GM12873 (cell line): ENCODE measurements around the gene ITCH.

Experiments used
- TF ChIP-seq, protein P1 (sequence below): IDR thresholded peaks from 2 replicates; pipeline ENCODE4 v1.5.1; 2012; ENCODE audit warnings: low read depth, mild to moderate bottlenecking, moderate library complexity, low read length, control low read depth; ENCODE audit not compliant: insufficient read depth; ENCODE audit errors: missing control alignments

The ITCH gene

DNA sequence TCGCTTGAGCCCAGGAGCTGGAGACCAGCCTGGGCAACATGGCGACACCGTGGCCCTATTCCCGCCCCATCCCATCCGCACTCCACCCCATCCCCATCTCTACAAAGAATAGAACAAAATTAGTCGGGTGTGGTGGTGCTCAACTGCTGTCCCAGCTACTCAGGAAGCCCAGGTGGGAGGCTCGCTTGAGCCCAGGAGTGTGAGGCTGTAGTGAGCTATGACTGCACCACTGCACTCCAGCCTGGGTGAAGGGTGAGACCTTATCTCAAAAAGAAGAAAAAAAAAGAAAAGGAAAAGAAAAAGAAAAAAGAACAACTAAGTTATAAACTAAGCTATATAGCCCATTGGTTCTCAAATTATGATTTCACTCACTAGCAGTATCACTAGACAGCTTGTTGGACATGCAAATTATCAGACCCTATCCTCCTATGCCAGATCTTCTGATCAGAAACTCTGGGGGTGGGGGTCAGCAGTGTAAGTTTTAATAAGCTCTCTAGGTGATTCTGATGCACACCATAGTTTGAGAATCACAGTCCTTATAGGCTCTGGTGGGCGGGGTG, 491 bp upstream of the ITCH start:
- TF ChIP-seq, protein P1, sequence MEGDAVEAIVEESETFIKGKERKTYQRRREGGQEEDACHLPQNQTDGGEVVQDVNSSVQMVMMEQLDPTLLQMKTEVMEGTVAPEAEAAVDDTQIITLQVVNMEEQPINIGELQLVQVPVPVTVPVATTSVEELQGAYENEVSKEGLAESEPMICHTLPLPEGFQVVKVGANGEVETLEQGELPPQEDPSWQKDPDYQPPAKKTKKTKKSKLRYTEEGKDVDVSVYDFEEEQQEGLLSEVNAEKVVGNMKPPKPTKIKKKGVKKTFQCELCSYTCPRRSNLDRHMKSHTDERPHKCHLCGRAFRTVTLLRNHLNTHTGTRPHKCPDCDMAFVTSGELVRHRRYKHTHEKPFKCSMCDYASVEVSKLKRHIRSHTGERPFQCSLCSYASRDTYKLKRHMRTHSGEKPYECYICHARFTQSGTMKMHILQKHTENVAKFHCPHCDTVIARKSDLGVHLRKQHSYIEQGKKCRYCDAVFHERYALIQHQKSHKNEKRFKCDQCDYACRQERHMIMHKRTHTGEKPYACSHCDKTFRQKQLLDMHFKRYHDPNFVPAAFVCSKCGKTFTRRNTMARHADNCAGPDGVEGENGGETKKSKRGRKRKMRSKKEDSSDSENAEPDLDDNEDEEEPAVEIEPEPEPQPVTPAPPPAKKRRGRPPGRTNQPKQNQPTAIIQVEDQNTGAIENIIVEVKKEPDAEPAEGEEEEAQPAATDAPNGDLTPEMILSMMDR = no peak

DNA sequence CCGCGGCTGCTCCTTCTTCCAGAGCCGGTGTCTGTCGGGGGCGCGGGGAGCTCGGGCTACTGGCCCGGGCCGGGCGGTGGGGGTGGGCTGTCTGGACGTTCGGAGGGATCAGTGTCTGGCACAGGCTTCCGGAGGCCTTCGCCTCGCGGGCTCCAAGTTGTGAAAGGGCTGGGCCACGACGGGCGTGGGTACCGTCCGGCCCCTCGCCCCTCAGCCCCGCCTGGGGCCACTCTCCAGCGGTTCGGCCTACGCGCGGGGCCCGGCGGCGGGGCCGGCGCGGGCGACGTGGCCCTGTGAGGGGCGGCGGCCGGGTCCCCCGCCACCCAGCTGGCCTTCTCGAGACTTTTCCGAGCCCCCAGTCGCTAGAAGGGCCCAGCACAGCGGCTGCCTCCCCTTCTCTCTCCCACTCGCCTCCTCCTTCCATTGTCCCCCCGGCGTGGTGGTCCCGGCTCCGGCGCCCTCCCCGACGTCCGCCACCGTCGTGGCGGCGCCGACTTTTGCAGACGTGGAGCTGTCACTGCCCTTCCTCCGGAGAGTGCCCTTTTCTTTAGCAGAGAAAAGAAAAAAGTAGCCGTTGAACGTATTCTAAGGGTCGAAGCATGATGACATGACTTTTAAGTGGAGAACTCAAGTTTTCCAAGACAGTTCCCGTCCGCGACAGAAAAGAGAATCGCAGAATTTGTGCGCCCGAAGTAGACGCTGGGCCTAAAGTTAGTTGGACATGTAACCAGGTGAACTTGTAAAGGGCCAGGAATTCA, 571 bp downstream of the ITCH start:
- TF ChIP-seq, protein P1 = no peak

DNA sequence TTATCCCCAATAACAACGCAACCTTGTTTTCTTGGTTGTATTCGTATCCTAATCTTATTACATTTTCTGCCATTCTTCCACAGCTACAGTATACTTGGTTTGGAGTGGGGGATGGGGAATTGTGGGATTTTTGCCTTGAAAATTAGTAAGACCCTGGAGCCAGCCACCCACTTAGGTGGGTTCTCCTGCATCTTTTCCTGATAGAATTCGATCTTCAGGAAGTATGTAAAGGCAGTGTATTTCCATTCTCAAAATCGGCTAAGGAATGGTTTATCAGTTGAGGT, 1.1 kb downstream of the ITCH start:
- TF ChIP-seq, protein P1 = no peak

GRCh38 chr20:34365765-34366213, 2.7 kb downstream of the ITCH start:
- TF ChIP-seq, protein P1 = no peak

- TF ChIP-seq, protein P1 = no peak
These were observed 4.1 kb downstream of the ITCH start for GRCh38 chr20:34367155-34367554.

DNA sequence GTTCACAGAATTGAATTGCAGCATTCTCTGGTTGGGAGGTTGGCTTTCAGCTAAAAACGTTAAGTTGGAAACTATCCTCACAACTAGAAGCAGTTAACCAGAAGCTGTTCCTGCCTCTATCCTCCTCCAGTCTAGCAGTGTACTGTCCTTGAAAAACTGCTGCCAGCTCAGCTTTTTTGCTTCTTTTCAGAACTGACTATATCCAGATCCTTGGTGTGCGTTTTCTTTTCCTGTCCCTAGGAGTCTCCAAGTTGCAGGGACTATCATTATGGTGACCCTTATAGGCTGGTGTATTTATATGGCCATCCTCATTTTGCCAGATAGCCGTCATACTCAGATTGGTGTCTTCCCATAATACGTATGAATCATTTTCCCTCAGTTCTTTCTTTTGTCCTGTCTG, 5.5 kb downstream of the ITCH start:
- TF ChIP-seq, protein P1 = no peak

DNA sequence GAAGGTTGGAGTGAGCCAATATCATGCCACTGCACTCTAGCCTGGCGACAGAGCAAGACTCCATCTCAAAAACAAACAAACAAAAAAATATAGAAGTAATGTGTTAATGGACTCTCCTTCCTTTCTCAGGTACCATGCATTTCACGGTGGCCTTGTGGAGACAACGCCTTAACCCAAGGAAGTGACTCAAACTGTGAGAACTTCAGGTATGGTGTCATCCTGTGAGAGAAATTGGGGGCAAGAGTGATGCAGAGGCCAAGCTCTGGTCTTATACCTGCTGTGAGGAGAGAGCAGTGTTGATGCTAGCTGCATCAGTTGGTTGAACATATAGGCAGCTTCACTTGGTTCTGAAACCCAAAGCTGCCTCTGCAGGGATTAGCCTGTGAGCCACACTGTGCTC, 6.2 kb downstream of the ITCH start:
- TF ChIP-seq, protein P1 = no peak
